ENCODE data around the gene SH3BGRL3.

DNA sequence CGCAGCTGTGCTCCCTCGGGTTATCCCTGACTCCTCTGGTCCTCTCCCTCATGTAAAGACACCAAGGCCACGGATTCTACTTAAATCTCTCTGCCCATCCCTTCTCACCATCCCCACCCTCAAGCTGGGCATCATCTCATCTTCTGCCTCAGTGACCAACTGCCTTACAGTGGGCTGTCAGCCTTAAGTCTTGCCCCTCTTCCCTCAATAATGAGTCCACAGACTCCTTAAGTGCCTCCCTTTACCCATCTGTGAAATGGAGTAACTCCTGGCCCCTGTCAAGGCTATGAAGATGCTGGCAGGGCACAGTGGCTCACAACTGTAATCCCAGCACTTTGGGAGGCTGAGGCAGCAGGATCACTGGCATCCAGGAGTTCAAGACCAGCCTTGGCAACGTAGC is 12.1 kb downstream of the SH3BGRL3 start:
- TF ChIP-seq, protein P1, sequence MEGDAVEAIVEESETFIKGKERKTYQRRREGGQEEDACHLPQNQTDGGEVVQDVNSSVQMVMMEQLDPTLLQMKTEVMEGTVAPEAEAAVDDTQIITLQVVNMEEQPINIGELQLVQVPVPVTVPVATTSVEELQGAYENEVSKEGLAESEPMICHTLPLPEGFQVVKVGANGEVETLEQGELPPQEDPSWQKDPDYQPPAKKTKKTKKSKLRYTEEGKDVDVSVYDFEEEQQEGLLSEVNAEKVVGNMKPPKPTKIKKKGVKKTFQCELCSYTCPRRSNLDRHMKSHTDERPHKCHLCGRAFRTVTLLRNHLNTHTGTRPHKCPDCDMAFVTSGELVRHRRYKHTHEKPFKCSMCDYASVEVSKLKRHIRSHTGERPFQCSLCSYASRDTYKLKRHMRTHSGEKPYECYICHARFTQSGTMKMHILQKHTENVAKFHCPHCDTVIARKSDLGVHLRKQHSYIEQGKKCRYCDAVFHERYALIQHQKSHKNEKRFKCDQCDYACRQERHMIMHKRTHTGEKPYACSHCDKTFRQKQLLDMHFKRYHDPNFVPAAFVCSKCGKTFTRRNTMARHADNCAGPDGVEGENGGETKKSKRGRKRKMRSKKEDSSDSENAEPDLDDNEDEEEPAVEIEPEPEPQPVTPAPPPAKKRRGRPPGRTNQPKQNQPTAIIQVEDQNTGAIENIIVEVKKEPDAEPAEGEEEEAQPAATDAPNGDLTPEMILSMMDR (IDR thresholded peaks at IDR 0.05) = no peak
- no peak for TF ChIP-seq POLR2A (IDR thresholded peaks at IDR 0.05)

Measured in esophagus squamous epithelium (tissue), 4 donors.